HG03064 (cell line): ENCODE data around the gene WNT3A.

Experiments used
- ATAC-seq: cut with Tn5 transposase; IDR thresholded peaks from one replicate; pipeline ENCODE4 v1.9.1; 2021; ENCODE audit warnings: low read depth; ENCODE audit not compliant: unreplicated experiment

The WNT3A gene

DNA sequence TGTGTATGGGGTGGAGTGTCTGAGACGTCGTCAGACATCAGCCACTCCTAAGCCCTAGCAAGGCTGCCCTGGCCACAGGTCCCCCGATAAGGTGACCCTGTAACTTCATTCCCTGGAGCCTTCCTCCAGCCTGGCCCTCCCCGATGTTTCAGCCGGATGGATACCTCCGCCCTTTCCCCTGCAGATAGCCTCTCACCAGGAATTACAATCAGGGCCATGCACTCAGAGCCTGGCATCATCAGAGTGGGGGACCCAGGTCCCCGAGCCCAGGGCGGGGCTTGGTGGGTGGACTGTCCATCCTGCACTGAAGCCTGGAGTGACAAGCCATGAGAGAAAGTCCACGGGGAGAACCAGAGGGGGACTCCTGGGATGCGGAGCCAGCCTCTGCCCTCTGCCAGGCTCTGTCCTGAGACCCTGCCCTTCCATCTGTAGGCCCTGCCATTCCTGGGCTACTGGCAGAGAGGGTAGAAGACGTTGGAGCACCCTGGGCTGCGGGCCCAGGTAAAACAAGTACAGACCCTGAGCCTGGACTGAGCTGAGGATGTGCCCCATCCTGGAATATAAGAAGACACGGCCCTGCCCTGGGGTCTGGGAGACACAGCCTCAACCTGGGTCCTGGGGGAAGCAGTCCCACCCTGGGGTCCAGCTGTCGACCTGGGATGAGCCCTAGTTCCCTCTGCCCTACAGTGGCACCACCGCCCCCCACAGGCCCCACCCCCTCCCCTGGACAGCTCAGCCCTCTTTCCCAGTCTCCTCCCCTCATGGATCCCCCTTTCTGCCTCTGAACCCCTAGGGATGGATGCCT lies 58.9 kb downstream of the WNT3A start:
- no peak for ATAC-seq

GRCh38 chr1:228066416-228066815 lies 59.6 kb downstream of the WNT3A start:
- no peak for ATAC-seq

DNA sequence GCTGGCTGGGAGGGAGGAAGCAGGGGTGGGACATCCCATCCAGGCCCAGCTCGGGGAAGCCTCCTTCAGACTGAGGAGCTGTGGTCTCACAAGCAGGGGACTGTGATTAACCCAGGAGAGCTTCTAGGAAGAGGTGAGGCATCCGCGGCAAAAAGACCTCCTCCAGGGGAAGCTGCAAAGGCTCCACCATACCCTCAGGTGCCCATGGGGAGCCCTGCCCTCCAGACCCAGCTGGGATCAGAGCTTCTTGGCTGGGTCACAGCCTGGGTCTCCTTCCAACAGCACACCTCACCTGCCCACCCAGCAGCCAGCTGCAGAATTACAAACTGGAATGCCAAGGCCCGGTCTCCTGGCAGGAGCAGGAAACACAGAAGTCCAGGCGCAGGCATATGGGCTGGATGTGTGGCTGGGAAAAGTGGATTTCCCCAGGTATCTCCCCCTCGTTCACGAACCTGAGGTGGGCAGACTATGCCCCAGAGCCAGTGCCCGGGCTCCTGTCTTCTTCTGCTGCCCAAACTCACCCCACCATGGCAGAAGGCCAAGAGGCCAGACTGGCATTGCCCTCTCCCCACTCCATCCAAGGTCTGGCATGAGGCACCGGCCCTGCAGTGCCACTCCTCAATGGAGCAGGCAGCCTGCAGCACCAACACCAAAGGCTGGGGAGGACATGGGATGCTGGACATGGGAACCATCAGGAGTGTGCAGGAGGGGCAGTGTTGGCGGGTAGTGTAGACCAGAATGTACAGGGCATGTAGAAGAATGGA lies 60.3 kb downstream of the WNT3A start:
- ATAC-seq: no peak

GRCh38 chr1:228068359-228068758 lies 61.6 kb downstream of the WNT3A start:
- no peak for ATAC-seq

- no peak for ATAC-seq
Measured at GRCh38 chr1:228070173-228070572, 63.4 kb downstream of the WNT3A start.

GRCh38 chr1:228070851-228071250 lies 64.1 kb downstream of the WNT3A start:
- no peak for ATAC-seq

GRCh38 chr1:228071839-228072657 lies 65.2 kb downstream of the WNT3A start:
- ATAC-seq: no peak

DNA sequence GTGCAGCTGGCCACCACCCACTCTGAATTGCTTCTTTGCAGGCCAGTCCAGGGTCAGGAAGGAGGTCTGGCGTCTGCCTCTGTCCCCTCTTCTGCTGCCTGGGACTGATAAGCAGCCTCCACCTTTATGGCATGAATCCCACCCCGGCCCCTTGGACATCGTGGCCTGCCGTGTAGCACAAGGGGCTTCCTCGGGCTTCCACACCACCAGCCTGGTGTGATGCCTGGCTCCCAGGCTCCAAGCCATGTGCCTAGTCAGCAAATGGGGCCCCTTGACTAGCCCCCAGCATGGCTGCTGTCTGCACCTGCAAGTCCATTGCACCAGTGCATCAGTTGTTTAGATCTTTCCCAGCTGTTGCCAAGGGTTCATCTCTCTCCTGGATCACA lies 65.9 kb downstream of the WNT3A start:
- ATAC-seq: no peak

DNA sequence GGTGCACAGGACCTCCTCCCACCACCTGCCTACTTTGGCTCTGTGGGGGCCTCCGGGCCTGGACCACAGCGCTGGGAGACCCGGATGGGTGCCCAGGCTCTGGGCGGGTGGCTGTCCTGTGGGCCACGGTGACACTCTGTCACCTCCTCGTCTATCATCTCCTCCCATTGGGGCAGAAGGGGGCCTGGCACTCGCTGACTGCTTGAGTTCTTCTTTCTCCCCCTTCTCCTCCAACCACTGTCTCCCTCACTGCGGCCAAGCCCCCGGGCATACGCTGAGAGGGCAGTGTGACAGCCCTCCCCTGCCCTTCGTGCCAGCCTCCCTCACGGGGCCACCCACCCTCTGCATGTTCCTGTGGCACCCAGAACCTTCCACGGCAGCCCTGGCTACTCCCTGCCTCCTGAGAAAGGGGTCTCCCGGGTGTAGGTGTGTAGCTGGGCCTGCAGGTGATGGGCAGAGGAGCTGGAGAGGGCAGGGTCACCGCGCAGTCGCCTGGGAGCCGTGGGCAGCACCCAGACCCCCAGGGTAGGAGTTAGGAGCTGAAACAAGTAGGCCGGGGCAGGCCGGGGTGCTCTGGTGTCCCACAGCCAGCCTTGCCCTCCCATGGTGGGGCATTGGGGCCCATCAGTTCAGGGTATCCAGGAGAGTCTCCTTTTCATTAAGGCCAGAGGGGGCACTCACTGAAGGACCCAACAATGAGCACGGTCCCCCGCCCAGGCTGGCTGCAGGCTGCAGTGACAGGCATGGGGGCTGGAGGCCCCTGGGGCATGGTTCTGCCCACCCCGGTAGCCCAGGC lies 66.5 kb downstream of the WNT3A start:
- no peak for ATAC-seq

GRCh38 chr1:228073857-228074545 lies 67.2 kb downstream of the WNT3A start:
- no peak for ATAC-seq

DNA sequence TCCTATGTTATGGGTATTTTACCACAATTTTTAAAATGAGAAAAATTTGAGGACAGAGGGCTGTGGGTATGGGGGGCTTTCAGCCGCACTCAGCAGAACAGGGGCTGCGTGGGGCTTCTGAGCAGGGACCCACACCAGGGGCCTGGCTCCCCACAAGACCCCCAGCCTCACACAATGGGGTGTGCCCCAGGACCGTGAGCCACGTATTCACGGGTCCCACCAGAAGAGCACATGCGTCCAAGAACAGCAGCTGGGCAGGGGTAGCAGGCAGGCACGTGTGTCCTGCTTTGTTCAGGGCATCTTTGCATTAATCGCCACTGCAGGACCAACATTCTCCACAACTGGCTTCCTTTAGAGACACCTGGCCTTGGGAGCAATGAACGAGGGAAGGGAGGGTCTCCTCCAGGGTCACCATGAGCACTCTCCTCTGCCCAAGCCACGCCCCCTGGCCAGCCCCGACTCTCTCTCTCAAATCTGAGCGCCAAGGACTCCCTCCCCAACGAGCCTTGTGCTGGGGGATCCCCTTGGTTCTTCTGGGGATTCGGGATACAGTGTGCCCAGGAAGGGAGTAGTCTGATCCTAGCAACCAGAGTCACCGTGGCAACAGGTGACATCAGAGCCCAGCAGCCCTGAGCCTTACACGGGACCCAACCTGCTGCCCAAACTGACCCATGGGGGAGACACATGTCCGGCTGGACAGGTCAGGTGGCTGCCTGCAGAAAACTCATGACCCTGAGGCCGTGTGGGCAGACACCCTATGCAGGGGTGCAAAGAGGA lies 68.3 kb downstream of the WNT3A start:
- ATAC-seq: no peak

- ATAC-seq: no peak
Measured at GRCh38 chr1:228075801-228076271, 69.0 kb downstream of the WNT3A start.

DNA sequence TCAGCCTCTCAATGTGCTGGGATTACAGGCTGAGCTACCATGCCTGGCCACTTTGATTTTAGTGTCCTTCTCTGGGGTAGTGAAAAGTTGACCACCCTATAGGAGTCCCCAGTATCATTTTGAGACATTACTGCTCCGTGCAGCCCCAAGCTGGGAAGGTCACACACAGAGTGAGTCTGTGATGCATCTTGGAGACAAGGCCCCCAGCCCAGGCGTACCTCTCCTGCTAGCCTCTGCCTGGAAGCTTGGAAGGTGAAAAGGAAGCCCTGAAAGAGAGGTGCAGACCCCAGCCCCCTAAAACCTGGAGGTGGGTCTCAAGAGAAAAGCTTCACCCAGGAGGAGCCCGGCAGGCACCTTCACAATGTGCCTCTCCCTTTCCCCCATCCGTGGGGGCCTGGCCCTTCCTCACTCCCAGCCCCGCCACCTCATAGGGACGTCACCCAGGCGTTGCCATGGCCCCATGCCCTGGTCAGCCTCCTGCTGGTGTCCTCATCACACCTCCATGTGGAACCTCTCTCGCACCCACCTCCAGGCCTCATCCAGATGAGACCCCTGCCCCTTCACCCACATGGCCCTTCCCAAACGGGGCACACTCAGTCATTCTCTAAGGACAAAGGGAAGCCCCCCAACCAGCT lies 70.1 kb downstream of the WNT3A start:
- ATAC-seq: no peak

- ATAC-seq: no peak
Measured at GRCh38 chr1:228077565-228078330, 71.0 kb downstream of the WNT3A start.

DNA sequence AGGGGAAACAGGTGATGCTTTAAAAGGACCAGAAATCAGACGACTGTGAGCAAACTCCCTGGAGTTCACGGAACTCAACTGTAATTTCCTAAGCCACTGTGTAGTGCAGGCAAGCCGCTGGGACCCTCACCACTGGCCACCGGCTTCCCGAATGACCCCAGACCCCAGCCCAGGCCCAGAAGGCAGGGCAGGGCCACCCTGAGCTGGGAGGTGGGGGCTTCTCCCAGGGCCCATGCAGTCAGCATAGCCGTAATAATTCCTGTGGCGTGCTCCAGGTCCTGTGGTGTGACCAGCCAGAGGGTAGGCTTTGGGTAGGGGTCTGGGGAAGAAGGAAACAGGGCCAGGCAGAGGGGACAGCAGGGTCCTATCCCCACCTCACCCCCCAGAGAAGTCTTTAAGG lies 72.2 kb downstream of the WNT3A start:
- no peak for ATAC-seq

DNA sequence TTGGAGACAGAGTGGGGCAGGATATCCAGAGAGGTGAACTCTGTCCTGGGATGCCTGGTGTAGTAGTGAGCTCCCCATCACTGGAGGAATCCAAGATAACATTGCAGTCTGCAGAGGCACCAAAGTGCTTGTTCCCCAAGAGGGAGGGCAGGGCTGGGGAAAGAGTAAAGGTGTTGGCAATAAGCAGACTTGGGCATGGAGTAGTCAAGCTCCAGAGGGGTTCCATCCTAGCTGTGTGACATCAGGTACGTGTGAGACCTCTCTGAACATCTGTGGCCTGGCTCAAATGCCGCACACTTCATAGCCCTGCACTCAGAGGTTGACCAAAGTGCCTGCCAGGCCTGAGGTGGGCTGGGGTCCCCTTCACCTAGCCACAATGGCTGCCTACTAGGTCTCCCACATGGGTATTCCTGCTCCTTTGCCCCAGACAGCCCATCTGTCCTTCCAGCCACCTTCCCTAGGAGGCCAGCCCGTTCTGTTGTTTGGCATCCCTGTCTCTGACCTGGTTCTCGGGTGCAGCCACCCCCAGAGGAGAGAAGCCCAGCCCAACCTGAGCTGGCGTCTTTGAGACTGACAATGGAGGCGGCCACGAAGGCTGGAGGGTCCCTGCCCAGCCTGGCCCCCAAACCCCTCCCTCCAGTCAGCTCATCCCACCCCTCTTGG lies 72.9 kb downstream of the WNT3A start:
- no peak for ATAC-seq

GRCh38 chr1:228081144-228081543 lies 74.3 kb downstream of the WNT3A start:
- no peak for ATAC-seq
